Measurements from ENCODE around the gene IRF1. TPM values are rescaled to one million over a fixed set of nuclear protein-coding genes. Genes with fewer than 3 reads are reported as not detected.
"Not testable (repeated sequence)": the region's sequence is repeated elsewhere in the genome, so short reads cannot be mapped to it uniquely, and the experiment has no call there.

The IRF1 gene
- total RNA-seq, 1 experiment from 2014 or later, result 4.5 TPM

- Histone ChIP-seq H3K4me3 (ENCODE audit: insufficient read depth, low read depth, low read length) (no peak overlapping the region), H3K36me3 (replicated peaks; ENCODE audit: control insufficient read depth, insufficient read depth, low read length) (peaks cover 9% of the 10 kb centered on the region), H3K27me3 (ENCODE audit: control insufficient read depth, insufficient read depth, low read length) (peaks cover 9% of the 10 kb centered on the region)
- DNase-seq, result no peak
Observed at GRCh38 chr5:132486318-132487094, 4.1 kb downstream of the IRF1 start.

- no peak overlapping the region for H3K4me3 ChIP-seq (ENCODE audit: insufficient read depth, low read depth, low read length)
- no peak for DNase-seq
- peaks cover 7% of the 10 kb centered on the region for H3K27me3 ChIP-seq (ENCODE audit: control insufficient read depth, insufficient read depth, low read length)
- peaks cover 9% of the 10 kb centered on the region for H3K36me3 ChIP-seq (replicated peaks; ENCODE audit: control insufficient read depth, insufficient read depth, low read length)
Observed at GRCh38 chr5:132485641-132486317, 4.8 kb downstream of the IRF1 start.

GRCh38 chr5:132484876-132485640, 5.5 kb downstream of the IRF1 start:
- not testable (repeated sequence) for DNase-seq; H3K36me3 ChIP-seq (replicated peaks; ENCODE audit: control insufficient read depth, insufficient read depth, low read length); H3K4me3 ChIP-seq (ENCODE audit: insufficient read depth, low read depth, low read length); H3K27me3 ChIP-seq (ENCODE audit: control insufficient read depth, insufficient read depth, low read length)

- Histone ChIP-seq H3K4me3 (ENCODE audit: insufficient read depth, low read depth, low read length) (no peak overlapping the region), H3K27me3 (ENCODE audit: control insufficient read depth, insufficient read depth, low read length) (peaks cover 1% of the 10 kb centered on the region; the same call in 1 of the 2 replicates), H3K36me3 (replicated peaks; ENCODE audit: control insufficient read depth, insufficient read depth, low read length) (peaks cover 9% of the 10 kb centered on the region)
- DNase-seq, result no peak
Observed at GRCh38 chr5:132484391-132484725, 6.2 kb downstream of the IRF1 start.

- Histone ChIP-seq H3K36me3 (replicated peaks; ENCODE audit: control insufficient read depth, insufficient read depth, low read length) (peaks cover 9% of the 10 kb centered on the region), H3K4me3 (ENCODE audit: insufficient read depth, low read depth, low read length) (no peak overlapping the region), H3K27me3 (ENCODE audit: control insufficient read depth, insufficient read depth, low read length) (no peaks in the 10 kb centered on the region)
- no peak for DNase-seq
Observed at GRCh38 chr5:132483661-132484390, 6.7 kb downstream of the IRF1 start.

- no peak for DNase-seq
- Histone ChIP-seq H3K27me3 (ENCODE audit: control insufficient read depth, insufficient read depth, low read length) (no peaks in the 10 kb centered on the region), H3K36me3 (replicated peaks; ENCODE audit: control insufficient read depth, insufficient read depth, low read length) (peaks cover 9% of the 10 kb centered on the region), H3K4me3 (ENCODE audit: insufficient read depth, low read depth, low read length) (no peak overlapping the region)
Observed at GRCh38 chr5:132483101-132483500, 7.5 kb downstream of the IRF1 start.

- Histone ChIP-seq H3K36me3 (replicated peaks; ENCODE audit: control insufficient read depth, insufficient read depth, low read length) (peaks cover 9% of the 10 kb centered on the region), H3K4me3 (ENCODE audit: insufficient read depth, low read depth, low read length) (no peak overlapping the region), H3K27me3 (ENCODE audit: control insufficient read depth, insufficient read depth, low read length) (no peaks in the 10 kb centered on the region)
- DNase-seq, result no peak
Observed at GRCh38 chr5:132481596-132482211, 8.9 kb downstream of the IRF1 start.

GRCh38 chr5:132480893-132481595, 9.5 kb downstream of the IRF1 start:
- Histone ChIP-seq H3K4me3 (ENCODE audit: insufficient read depth, low read depth, low read length) (no peak overlapping the region), H3K36me3 (replicated peaks; ENCODE audit: control insufficient read depth, insufficient read depth, low read length) (peaks cover 3% of the 10 kb centered on the region), H3K27me3 (ENCODE audit: control insufficient read depth, insufficient read depth, low read length) (no peaks in the 10 kb centered on the region)
- no peak for DNase-seq

- Histone ChIP-seq H3K4me3 (ENCODE audit: insufficient read depth, low read depth, low read length) (no peak overlapping the region), H3K36me3 (replicated peaks; ENCODE audit: control insufficient read depth, insufficient read depth, low read length) (peaks cover 3% of the 10 kb centered on the region), H3K27me3 (ENCODE audit: control insufficient read depth, insufficient read depth, low read length) (no peaks in the 10 kb centered on the region)
- no peak for DNase-seq
Observed at GRCh38 chr5:132480546-132480892, 10.1 kb downstream of the IRF1 start.

- H3K36me3 ChIP-seq (replicated peaks; ENCODE audit: control insufficient read depth, insufficient read depth, low read length), result peaks cover 1% of the 10 kb centered on the region
- H3K4me3 ChIP-seq (ENCODE audit: insufficient read depth, low read depth, low read length), result no peak overlapping the region
- H3K27me3 ChIP-seq (ENCODE audit: control insufficient read depth, insufficient read depth, low read length), result no peaks in the 10 kb centered on the region
- no peak for DNase-seq
Observed at GRCh38 chr5:132480042-132480441, 10.5 kb downstream of the IRF1 start.

- no peak for DNase-seq
- Histone ChIP-seq H3K4me3 (ENCODE audit: insufficient read depth, low read depth, low read length) (no peak overlapping the region), H3K27me3 (ENCODE audit: control insufficient read depth, insufficient read depth, low read length) (no peaks in the 10 kb centered on the region), H3K36me3 (replicated peaks; ENCODE audit: control insufficient read depth, insufficient read depth, low read length) (peaks cover 1% of the 10 kb centered on the region)
Observed at GRCh38 chr5:132479111-132479951, 11.2 kb downstream of the IRF1 start.

GRCh38 chr5:132478366-132478871, 12.2 kb downstream of the IRF1 start:
- no peaks in the 10 kb centered on the region for H3K27me3 ChIP-seq (ENCODE audit: control insufficient read depth, insufficient read depth, low read length)
- H3K36me3 ChIP-seq (replicated peaks; ENCODE audit: control insufficient read depth, insufficient read depth, low read length), result no peaks in the 10 kb centered on the region
- no peak overlapping the region for H3K4me3 ChIP-seq (ENCODE audit: insufficient read depth, low read depth, low read length)
- DNase-seq, result no peak
